NCI-H2227 (cell line): Measurements from ENCODE around the gene TNFAIP3.

Experiments
- DNase-seq: peaks from one replicate; lab custom pipeline; 2025; ENCODE audit not compliant: unreplicated experiment; lab: John Stamatoyannopoulos, UW

TNFAIP3 gene

DNA sequence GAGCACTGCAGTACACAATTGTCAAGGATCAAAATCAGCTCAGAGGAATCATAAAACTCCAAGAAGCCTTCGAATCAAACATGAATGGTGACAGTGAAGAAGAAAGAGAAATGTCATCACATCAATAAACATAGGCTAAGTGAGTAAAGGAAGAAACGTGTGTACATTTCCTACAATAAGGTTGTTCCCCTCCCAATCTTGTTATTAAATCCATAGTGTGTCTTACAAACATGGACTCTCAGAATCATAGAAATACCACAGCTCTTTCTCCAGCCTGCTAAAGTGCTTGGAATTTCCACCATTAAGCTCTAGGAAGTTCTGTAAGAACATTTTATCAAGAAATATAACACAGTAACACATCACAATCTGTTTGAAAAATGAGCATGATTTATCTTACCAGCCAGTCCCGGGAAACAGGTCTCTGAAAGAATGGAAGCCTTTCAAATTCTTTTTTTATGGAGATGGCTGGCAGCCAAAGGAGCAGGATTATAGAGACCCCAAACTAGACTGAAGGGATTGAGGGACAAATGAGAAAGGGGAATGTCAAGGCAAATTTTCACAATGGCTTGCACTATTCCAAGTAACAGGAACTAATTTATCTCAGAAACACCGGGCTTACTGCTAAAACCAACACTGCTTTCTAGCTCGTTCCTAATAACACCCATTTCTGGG lies 4.5 kb upstream of the TNFAIP3 start:
- DNase-seq, result no peak

DNA sequence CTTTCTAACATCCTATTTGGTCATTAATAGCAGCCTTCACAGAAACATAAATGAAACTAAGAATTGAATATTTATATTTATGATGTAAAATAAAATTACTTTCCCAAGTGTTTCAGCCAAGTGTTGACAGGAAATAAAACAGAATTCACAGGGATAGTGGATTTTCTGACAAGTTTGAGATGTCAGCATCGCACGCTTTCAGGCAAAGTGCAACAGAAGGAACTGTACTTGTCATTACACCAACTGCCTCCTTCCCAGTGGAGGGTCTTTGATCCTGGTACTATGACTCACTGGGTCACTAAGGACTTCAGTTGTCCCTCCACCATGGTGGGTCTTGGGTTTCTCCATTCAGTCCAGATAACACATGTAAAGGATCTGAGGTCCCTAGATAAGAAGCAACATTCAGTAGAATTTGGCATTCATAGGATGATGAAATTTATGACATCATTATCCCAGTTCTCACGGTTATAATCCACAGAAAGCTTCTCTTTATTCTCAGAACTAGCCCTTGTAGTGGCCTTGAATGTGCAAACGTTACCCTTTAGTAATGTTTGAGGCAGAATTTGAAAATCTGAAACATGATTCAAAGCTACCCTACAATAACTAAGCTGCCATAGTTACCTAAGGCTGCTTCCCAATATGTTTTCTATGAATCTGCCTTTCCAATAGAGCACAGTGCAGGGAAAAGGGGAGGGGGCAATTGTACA lies 3.8 kb upstream of the TNFAIP3 start:
- no peak for DNase-seq

GRCh38 chr6:137864812-137865508 lies 2.1 kb upstream of the TNFAIP3 start:
- no peak for DNase-seq

- no peak for DNase-seq
Observed at GRCh38 chr6:137866200-137866913, 702 bp upstream of the TNFAIP3 start.

DNA sequence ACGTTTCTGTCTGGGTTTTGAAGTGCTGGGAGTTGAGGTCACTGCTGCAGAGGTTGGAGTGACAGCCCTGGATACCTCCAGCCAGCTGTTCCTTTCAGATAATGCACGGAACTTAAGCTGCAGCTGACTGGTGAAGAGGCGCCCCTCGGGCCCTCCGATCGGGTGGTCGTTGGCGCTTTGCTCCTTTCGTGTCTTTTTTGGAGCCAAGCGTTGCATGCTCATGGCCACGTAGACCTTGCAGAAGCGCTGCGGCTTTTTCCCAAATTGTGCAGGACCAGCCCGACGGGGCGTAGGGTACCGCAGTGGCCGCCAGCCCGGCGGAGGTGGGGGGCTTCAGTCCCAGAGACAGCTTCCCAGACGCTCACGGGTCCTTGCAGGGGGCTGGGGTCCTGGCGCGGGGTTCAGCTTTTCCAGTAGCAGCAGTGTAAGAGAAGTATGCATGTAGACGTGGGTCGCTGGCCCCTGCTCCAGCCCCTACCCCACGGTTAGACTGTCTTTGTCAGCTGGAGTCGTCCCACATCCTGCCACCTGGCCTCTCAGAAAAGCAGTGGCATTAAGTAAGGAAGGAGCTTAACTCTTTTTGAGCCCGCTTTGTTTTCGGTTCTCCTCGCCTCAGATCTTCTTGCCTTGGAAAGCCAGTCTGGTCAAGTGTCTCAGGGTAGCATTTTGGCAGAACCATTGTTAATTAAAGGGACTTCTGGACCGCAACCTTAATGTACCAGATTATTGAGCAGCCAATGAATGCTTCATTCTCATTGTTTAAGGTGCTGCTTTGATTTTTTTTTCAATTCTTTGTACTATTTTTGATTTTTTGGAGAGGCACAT lies 838 bp downstream of the TNFAIP3 start:
- no peak for DNase-seq

DNA sequence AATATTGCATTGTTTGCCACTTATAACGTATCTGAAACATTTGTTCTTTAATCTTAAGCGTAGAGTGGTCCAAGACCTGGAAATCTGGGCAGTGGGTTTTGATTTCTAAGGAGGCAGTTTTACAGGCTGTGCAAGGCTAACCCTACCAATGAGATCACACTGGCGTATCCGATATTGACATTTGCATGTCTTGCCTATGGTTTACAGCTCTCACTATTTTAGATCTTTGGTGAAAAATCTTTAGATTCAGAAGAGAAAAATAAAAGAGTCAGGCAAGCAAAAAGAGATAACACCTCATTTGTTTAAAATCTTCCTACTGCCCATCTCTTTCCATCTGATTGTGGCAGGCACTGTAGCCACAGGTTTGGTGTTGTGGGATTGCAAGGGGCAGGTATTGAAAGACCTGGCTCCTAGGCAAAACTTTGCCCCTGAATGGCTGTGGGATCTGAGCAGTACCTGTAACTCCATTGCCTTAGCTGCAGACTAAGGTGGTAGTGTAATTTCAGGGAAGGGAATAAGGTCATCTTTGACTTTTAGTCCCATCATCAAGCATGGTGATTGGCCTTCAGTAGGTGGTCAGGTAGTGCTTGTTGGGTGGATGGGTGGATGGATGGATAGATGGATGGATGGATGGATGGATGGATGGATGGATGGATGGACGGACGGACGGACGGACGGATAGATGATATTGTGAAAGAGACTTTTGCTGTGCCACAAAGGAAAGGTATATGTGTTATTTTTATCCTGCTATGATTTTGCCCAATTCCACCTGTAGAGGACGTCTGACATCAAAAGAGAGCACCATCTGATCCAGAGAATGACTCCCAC lies 1.9 kb downstream of the TNFAIP3 start:
- DNase-seq, result no peak

DNA sequence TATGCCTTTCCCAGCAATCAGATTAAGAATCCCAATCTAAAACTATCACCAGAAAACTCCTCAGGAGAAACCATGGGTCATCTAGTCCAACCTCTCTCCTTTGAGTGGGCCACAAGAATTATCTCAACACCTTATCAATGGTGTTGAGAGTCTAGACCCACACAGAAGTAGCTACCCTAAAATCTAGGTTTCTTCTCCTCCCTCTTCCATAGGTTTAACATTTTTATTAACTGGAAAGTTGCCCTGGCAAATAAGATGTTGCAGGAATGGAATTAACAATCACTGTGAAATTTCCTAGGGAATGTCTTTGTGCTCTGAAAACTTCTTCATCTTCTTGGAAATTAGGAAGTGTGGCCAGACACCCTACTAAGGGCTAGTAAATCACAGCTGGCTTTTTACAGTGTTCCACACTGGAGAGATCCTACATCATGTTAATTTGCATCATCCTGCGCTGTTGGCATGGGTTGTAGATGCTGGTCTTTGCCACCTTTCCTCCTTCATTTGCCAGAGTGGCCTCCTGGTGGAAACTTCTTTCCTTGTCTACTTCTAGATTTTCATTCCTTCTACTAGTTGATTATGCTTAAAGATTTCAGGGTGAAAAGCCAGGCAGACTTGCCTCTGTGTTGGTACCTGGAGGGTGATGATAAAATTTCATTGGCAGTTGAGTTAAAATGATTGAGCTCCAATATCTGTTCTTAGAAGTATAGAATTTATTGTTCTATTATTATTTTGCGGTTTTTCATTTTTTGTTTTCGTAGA lies 2.7 kb downstream of the TNFAIP3 start:
- no peak for DNase-seq

DNA sequence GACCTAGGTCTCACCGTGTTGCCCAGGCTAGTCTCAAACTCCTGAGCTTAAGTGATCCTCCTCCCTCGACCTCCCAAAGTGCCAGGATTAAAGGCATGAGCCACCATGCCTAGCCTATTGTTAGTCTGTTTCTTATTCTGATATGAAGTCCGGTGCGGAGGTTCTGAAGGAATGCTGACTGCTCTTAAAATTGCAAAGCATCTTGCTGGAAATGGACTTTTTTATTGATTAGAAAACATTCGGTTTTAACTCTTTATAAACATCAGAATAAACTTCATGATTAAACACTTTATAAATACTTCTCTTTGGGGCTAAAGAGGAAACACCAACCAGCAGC lies 3.2 kb downstream of the TNFAIP3 start:
- DNase-seq, result no peak

DNA sequence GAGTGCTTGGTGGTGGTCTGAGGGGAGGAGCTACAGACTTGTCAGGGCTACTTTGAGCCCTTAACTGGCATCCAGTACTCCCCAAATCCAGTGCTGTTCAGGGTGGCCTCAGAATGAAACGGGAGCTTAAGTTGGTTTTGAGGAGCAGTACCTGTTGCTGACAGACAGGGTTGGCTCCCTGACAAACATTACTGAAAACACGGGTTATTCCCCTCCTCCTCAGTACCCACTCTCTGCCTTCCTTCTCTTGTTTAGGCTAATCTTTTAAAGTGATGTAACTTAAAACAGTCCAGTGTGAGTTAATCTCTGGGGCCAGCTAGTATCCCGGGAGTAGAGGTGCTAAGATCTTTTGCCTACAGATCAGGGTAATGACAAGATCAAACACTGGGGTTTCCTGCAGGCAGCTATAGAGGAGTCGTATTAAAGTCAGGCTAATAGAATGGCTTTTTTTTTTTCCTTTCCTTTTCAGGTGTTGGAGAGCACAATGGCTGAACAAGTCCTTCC lies 3.7 kb downstream of the TNFAIP3 start:
- no peak for DNase-seq

- no peak for DNase-seq
Observed at GRCh38 chr6:137871291-137871690, 4.2 kb downstream of the TNFAIP3 start.

DNA sequence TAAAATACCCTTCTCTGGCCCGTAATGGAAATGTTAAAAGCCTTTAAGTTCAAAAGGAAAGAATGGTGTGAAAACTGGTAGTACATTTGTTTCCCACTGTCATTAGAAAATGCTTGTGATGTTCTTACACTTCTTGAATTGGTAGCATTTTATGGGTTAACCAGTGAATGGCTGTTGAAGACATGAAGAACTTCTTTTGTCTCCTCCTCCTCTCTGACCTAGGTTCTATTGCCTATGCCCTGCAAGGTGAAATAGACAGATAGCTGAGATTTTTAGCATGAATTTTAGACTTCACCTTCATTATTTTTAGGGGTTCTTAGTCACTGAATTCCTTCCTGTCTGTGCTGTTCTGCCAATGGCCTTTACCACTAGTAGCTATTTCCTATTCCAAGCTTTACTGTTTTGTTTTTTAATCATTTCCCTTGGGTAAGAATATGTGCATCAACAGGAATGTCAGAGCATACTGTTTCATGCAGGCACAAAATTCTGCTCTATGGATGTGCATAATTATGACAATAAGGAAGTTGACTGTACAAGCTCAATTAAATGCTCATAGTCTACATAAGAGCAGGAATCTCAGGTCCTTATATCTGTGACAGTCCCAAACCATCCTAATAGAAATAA lies 4.9 kb downstream of the TNFAIP3 start:
- DNase-seq, result no peak

DNA sequence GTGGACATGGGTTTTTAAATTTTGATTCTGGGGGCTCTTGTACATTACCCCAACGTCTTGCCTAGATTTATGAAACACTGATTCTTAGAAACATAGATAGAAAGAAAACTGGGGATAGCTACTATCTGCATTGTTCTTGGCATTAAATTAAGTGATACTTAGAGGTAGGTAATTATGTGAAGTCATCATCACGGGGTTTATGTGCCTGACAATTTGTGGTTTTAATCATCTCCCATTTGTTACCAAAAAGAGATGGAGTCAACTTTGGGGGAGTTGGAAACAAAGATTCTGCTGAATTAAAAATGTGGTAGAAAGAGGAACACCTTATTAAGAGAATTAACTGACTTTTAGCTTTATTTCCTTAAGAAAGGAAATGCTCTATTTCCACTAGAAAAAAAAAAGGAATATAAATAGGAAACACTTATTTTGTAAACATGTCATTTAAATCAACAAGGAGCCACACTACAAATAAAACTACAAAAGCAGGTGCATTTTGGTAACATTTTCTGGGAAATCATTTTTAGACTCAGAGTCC lies 5.6 kb downstream of the TNFAIP3 start:
- DNase-seq, result no peak

DNA sequence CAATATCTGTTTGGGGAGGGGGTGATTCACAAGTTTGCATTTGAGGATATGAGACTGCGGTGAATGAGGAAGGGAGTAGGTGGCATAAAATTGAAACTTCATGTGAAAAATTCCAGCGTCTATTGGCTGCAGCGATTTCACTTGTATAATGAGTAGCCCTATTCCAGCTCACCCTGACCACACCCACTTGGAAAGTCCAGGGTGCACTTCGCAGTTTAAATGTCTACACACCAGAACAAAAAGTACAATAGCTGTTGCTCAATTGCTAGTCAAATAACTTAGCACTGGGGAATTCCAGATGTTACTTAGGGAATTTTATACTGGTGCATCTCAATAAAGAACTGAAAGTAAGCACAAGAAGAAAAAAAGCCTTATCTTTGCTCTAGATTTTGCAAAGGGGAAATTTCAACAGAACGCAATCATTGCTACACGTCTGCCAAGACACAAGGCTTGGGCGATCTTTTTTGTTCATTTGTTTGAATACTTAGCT lies 6.3 kb downstream of the TNFAIP3 start:
- DNase-seq, result no peak

- DNase-seq, result no peak
Observed at GRCh38 chr6:137874204-137875057, 7.4 kb downstream of the TNFAIP3 start.

DNA sequence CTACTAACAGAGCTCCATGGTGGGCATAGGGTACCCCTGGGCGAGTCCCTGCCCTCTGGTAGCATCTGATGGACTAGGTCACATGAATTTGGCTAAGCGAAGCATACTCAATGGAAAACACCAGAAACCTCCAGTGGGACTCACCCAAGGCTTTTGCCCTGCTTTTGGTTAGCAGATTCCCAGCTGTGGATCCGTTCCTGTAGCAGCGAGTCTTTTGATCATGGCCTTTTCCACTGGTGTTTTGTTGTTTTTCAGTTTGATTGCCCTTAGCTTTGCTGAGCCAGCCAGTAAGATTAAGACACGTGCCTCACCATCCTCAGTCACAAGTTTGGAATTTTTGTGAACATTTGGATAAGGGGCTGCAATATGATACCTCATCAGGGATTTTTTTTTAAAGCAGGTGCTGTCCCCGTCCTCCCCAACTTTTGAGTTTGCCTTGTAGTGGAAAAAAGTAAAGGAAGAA lies 8.0 kb downstream of the TNFAIP3 start:
- DNase-seq, result no peak

DNA sequence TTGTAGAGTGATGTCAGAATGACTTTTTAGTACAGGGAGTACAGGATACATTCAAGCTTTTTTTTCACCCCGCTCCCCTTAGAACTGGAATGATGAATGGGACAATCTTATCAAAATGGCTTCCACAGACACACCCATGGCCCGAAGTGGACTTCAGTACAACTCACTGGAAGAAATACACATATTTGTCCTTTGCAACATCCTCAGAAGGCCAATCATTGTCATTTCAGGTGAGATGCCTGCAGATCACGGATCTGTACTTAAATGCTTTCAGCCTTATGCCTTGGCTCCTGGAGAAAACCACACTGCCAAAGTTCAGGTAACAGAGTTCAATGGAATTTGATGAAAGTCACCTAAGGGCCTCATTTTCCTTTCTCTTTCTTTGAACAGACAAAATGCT lies 8.5 kb downstream of the TNFAIP3 start:
- DNase-seq, result no peak

DNA sequence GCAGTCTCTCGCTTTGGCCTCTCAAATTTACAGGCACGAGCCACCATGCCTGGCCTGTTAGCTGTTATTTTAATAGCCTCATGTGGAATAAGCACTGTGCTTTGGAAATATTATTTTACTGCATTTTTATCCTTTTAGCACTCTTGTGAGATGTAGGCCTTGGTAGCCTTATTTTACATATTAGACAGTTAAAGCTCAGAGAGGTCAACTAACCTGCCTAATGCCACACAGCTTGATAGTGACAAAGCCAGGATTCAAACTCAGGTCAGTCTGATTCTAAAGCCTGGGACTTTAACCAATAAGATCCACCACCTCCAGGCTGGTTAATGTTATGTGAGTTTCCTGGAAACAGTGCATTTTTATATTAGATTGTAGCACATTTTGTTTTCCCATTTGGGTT lies 9.5 kb downstream of the TNFAIP3 start:
- DNase-seq, result no peak
